8988T (cell line): ENCODE data around the gene NSMCE1.
"Not testable (repeated sequence)": the region's sequence is repeated elsewhere in the genome, so short reads cannot be mapped to it uniquely, and the experiment has no call there.

Experiments used
- DNase-seq: peaks from one replicate; pipeline ENCODE4 v3.0.0; 2011

Gene NSMCE1

DNA sequence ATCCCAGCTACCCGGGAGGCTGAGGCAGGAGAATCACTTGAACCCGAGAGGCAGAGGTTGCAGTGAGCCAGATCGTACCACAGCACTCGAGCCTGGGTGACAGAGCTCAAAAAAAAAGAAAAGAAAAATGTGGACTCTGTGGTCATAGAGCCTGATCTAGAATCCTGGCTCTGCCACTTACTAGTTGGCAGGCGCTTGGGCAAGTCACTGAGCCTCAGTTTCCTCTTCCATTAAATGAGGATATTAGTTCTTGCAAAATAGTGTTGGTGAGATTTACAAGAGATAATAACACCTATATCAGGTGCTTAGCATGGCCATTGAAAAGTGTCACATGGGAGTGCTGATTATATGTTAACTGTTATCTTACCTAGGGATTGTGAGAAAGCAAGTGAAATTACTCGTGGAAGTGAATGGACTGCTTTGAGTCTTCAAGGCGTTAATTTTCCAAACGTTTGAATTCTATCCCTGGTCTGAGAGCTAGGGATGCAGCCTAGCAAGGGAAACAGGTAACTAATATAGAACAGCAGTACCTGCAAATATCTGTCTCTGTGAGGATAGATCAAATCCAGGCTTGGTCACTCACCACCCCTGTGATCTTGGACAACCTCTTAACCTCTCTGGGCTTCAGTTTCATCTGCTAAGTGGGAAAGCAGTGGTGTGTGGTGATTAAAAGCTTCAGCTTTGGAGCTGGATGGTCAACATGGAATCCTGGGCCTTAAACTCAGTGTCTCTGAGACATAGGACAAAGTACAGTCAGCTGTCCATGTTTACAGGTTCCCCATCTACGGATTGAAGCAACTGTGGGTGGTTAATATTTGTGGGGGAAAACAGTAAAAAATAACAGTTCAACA, 953 bp upstream of the NSMCE1 start:
- DNase-seq, result no peak

DNA sequence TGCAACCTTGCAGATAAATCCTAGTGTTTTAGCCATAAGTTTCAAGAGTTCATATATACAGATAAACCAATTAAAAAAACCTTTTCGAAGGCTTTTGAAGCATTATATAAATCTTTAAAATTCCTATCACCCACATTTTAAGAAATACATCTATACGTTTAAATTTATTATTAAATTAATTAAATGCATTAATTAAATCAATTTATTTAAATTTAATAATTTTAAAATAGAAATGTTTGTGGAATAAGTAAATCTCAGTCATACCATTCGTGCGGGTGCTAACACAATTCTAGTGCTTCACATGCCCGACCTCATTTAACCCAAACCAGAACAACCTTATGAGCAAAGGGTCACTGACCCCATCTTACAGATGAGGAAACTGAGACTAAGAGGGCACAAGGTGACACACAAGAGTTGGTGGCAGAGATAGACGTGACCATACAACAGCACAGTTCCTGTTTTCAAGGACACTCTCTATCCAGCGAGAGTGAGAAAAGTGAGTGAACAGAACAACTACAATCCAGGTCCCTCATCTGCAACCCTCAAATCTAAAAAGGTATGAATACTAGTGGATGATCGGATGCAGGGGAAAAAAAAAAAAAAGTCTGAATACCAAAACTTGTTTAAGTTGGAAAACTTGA, 1.4 kb downstream of the NSMCE1 start:
- no peak for DNase-seq

DNA sequence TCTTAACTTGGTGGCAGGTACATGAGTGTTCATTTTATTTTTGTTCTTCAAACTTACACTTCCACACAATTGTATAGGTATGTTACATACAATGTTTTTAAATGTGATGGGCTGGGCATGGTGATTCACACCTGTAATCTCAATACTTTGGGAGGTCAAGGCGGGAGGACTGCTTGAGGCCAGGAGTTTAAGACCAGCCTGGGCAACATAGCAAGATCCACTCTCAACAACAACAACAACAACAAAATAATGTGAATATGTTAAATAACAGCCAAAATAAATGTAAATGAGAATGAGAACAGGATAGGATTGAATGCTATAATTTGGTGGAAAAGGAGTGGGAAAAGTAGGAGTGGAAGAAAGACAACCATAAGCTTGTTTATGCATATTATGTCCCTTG, 2.6 kb downstream of the NSMCE1 start:
- DNase-seq, result no peak

DNA sequence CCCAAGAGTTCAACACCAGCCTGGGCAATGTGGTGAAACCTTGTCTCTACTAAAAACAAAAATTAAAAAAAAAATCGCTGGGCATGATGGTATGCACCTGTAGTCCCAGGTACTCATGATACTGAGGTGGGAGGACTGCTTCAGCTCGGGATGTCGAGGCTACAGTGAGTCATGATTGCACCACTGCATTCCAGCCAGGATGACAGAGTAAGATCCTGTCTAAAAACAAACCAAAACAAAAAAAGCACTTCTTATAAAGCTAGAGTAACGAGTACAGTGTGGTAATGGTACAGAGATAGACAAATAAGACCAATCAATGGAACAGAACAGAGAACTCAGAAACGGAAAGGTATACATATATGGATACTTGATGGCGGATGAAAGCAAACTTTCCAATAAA, 4.4 kb downstream of the NSMCE1 start:
- no peak for DNase-seq

DNA sequence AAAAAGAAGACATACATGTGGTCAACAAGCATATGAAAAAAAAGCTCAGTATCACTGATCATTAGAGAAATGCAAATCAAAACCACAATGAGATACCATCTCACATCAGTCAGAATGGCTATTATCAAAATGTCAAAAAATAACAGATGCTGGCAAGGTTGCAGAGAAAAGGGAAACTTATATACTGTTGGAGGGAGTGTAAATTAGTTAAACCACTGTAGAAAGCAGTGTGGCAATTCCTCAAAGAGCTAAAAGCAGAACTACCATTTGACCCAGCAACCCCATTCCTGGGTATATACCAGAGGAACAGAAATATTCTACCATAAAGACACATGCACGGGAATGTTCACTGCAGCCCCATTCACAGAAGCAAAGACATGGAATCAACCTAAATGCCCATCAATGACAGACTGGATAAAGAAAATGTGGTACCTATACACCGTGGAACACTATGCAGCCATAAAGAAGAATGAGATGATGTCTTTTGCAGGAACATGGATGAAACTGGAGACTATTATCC, 5.6 kb downstream of the NSMCE1 start:
- not testable (repeated sequence) for DNase-seq

DNA sequence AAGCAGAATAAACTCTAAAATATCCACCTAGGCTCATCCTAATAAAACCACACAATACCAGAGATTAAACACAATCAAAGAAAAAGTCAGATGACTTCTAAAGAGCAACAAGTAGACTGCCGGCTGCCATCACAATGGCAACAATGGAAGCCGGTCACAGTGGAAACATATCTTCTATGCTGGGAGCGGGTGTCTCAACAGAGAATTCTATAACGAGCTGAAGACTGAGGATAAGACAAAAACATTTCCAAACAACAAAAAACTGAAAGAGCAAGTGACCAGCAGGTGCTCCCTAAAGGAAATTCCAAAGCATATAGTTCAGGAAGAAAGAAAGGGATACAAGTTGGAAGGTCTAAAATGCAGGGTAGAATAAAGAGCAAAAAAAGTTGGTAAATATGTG, 8.9 kb downstream of the NSMCE1 start:
- no peak for DNase-seq

DNA sequence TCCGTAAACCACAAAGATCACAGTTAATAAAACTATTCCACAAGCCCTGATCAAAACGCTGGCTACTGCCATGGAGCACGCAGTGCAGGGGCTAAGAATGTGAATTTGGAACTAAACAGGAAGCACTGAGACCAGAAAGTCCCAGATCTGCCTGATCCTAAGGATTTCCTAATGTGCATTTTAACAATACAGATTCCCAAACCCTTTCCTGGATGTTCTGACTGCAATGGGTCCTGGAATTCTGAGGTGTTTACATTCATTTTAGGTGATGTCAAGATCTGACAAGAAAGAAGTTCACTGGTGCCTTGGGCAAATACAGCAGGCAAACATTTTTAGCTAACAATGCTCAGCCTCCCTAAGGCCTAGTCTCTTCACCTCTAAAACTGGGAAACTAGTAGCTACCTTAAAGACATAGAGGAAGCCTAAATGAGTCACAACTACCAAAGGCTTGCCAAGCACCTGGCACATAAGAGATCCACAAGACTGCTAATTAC, 10.3 kb downstream of the NSMCE1 start:
- DNase-seq, result no peak

DNA sequence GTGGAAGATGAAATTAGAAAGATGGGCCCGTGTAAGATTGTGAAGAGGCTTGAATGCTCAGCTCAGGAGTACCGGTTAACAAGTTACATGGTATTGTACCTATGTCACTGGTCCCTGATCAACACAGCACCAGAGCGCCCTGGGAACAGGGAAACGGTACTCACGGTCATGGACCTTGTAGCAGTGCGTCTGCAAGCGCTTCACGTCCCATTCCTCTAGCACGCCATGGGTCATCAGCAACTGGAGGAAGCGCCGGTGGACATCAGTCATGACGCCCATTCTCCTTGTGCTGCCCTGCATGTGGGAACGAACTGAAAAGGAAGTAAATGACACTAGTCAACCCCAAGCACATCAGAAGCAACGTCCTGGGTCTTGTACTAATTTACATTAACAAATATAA, 11.3 kb downstream of the NSMCE1 start:
- DNase-seq, result no peak

DNA sequence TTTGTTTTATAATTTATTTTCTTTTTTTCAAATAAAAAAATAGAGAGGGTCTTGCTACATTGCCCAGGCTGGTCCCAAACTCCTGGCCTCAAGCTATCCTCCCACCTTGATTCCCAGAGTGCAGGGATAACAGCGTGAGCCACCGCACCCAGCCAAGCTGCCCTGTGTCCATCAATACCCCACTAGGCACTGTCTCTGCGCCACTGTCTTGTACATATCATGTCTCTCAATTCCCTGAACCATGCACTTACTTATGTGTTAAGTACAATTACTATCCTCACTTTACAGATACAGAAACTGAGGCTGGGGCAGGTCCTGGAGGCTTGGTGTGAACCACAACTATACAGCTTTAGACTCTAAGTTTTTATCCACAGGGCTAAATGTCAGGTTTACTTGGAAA, 11.7 kb downstream of the NSMCE1 start:
- no peak for DNase-seq

DNA sequence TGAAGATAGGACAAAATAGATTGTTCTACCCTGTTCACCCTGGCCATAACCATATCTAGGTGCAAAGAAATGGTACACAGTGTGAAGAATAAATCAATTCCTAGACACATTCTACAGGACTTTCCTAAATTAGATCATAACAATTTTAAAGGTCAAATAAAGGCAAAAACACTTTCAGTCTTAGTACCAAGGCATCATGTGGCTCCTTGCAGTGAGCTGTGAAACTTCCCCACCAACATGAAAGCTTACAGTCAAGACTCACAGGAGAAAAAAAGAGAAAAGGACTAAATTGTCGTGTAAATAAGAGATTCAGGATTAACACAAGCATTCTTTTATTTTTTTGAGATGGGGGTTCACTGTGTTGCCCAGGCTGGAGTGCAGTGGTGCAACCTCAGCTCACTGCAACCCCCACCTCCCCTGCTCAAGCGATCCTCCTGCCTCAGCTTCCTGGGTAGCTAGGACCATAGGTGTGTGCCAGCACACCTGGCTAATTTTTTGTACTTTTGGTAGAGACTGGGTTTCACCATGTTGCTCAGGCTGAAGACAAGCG, 14.2 kb downstream of the NSMCE1 start:
- DNase-seq, result no peak

DNA sequence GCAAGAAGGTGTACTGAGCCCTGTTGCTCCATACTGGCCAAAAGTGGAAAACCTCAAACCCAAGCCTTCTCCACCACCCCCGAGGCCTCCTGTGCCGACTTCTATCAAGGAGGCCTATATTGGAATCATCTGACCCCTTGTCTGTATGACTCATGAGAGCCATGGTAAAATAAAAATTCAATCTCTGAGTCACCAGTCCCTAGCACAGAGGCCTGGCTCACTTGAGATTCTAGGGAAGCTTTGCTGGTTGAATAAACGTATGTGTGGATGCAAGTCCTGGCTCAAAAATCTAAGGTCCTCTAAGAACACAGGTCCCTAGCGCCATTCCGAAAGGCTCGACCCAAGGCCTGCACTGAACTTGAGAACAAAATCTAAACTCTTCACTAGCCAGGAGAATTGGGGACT, 15.0 kb downstream of the NSMCE1 start:
- no peak for DNase-seq

DNA sequence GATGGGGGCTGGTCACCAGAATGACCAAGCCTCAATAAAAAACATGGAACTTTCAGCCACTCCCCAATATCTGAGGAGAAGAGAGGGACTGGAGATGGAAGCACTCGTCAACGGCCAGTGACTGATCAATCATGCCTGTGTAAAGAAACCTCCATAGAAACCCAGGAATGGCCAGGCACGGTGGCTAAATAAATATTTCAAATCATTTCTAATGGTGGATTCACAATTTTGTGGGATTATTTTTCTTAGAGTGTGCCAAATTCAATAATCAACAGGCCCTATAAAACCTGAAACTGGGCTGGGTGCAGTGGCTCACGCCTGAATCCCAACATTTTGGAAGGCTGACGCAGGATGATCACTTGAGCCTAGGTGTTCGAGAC, 16.4 kb downstream of the NSMCE1 start:
- no peak for DNase-seq

DNA sequence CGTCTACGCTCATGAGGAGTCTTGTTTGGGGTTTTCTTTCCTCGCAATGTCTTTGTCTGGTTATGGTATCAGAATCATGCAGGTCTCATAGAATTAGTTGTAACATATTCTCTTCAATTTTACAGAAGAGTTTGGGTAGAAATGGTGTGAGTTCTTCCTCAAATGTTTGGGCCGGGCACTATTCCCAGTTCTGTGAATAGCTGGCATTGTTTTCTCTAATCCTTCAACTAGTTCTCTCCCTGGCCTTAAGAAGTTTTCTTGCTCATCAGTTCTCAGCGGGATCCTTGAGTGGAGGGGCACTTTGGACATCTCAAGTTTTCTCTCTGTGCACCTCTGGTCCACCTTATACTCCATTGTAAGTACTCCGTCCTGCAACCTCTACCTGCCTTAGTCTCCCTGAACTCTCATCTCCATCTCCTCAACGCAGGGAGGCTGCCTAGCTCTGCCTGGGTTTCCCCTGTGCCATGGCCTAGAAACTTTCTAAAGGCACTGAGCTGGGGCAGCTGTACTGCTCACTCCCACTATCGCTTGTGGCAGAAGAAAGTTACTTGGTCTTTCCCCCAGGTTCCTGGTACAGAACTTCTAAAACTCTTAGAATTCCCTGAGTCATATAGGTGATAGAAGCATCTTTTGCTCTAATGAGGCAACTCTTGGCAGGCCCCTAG, 16.9 kb downstream of the NSMCE1 start:
- DNase-seq, result no peak

DNA sequence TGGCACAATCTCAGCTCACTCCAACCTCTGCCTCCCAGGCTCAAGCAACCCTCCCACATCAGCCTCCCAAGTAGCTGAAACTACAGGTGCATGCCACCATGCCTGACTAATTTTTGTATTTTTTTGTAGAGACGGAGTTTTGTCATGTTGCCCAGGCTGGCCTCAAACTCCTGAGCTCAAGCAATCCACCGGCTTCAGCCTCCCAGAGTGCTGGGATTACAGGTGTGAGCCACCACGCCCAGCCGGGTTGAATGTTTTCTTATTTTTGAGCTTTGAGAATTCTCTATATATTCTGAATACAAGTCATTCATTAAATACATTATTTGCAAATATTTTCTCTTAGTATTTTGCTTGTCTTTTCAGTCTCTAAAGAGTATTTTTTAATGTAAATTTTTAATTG, 19.7 kb downstream of the NSMCE1 start:
- DNase-seq, result not testable (repeated sequence)

DNA sequence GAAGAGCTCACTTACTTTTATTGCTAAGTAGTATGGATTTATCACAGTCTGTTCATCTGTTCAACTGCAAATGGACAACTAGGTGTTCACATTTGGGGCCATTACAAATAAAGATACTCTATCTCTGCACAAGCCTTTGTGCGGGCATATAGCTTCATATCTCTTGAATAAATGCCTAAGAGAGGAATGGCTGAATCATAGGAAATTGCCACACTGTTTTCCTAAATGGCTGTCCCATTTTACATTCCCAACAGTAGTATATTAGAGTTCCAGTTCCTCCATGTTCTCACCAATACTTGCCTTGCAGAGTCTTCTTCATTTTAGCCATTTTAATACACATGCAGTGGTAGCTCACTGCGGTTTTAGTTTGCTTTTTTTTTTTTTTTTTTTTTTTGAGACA, 20.5 kb downstream of the NSMCE1 start:
- DNase-seq, result no peak

DNA sequence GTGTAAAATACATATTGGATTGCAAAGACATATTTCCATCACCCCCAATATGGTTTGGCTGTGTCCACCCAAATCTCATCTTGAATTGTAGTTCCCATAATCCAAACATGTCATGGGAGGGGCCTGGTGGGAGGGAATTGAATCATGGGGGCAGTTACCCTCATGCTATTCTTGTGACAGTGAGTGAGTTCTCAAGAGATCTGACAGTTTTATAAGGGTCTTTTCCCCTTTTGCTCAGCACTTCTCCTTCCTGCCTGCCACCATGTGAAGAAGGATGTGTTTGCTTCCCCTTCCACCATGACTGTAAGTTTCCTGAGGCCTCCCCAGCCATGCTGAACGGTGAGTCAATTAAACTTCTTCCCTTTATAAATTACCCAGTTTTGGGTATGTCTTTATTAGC, 21.5 kb downstream of the NSMCE1 start:
- DNase-seq, result not testable (repeated sequence)

DNA sequence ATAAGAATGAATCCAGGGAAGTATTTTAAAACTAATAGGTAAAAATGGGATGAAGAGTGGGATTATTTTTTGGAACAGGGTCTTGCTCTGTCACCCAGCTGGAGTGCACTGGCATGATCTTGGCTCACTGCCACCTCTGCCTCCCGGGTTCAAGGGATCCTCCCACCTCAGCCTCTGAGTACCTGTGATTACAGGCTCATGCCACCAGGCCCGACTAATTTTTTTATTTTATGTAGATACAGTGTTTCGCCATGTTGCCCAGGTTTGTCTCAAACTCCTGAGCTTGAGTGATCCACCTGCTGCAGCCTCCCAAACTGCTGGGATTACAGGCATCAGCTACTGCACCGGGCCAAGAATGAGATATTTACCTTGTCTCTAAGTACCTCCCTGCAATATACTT, 22.1 kb downstream of the NSMCE1 start:
- no peak for DNase-seq

DNA sequence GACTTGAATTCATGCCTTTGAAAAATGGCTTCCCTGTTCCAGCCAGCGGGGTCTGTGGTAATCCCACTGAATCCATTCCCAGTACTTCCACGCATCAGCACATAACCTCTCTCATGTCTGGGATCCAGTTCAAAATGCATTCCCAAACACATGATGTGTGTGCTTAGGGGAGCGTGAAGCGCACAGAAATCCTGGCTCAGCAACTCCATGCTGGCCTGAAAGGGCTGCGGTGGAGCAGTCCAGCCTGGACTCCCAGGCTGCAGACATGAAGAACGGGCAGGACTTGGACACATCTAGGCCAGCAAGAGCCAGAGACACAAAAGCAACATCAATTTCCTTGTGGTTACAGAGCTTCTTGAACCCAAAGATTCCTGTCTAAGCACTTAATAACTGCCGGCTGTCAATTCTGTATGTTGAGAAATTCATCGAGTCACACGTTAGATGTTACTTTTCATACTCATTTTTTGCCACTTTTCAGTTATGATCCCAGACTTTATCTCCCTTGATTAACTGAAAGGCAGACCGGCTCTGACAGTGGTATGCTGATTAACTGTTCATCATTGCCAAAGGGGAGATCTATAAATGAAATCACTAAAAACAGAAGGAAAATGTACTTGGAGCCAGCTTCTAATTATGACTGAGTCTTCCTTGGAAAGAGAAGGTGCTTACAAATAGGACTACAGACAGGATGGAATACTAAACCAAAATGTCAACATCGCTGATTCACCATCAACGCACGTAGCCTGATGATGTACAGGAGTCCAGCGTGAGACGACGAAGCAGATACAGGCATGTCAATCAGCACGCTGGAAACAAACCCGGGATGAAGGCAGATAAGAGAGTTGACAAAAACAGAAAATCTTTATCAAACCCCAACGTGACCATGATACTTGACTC, 23.0 kb downstream of the NSMCE1 start:
- DNase-seq, result no peak

DNA sequence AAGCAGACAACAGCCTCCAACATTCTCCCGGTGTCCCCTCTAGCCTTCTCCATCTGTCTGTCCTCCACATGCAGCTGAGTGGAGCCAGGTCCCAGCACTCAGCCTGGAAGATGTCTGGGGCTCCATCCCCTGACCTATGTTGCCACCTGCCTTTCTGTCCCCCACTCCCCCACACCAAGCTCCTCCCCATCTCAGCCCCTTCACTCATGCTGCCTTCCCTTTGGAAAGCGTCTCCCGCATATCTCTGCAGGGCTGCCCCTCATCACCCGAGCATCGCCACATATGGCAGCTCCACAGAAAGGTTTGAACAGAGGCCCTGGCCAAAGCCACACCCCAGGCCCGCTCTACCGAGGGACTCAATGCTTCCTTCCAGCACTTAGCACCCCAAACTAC, 24.2 kb downstream of the NSMCE1 start:
- DNase-seq, result no peak

DNA sequence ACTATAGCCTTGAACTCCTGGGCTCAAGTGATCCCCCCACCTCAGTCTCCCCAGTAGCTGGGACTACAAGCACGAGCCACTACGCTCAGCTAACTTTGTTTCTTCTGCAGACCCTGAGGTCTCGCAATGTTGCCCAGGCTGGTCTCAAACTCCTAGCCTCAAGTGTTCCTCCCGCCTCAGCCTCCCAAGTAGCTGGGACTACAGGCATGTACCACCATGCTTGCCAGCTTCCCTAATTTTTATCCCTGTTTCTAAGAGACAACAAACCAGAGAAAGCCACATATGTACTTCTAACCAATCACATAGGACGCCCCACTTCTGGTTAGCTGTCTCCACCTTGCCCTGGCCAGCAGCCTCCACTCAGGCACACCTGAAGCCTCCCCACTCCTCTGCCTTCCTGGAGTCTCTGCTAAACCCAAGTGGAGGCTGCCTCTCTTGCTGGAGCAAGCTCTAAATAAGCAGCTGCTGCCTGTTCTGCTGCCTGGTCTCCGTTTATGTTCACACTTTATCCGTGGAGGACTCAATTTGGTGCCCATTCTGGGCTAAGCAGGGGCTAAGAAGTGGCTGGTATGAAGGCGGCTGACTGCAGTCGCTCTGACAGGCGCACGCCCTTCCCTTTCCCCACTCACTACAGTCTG, 24.7 kb downstream of the NSMCE1 start:
- DNase-seq, result no peak

DNA sequence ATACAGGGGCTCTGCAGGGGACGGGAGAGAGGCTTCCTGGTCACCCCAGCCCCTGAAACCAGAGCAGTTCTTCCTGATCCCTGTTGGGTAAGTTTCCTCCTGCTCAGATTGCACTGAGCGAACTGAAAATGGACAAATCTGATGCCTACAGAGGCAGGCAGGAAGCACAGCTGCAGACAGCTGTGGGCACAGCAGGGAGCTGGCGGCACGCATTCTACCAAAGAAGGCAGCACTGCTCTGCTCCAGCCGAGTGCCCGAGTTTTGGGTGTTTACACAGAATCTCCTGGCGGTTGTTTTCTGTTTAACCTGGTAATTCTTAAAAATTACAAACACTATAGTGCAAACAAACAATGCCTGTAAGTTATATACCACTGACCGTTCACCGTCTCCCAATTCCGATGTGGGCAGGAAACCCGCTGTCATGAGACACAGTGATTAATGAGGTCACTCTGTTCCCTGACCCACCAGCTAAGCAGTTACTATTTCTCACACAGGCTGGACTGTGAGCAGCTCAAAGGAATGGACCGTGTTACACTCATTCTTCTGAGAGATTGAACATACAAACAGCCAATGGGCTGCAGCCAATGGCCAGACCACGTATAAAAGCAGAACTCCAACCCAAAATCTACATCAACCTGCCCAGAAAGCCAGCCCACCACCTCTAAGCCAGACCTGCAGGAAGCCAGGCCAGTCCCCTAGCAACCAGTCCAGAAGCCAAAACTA, 25.5 kb downstream of the NSMCE1 start:
- no peak for DNase-seq
